ENCODE measurements around the gene TMEM63A.

DNA sequence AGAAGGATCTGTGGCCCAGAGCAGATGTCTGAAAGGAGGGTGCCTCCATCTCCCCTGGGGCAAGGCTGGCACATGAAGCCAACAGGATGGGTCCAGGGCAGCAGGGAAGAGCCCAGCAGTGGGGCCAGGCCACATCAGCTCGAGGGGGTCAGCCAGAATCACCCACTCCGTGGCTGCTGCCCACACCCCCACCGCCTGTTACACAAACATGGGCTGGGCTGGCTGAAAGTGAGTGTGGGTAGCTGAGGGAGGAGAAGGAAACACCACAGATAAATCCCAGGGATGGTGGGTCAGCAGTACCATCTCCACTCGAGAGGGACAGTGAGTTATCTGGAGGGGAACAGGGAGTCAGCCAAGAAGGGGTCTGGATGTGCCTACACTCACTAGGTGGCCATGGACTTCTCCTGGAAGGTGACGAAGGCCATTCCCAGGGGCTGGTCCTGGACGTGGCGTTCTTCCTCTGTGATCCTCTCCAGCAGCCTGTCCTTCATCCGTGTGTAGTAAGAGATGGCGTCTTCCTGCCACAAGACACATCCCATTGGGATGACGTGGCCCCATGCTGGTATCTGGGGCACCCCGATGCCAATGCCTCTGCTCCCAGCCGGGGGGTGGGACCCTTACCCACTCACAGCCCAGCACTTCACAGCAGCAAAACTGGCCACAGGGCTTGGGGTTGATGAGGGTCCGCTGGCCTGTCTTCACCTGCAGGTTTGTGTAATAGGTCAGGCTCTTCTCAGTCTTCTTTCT is 20.2 kb downstream of the TMEM63A start:
- TF ChIP-seq CTCF (IDR thresholded peaks at IDR 0.05; ENCODE audit: low read length) (no peak), EZH2 (IDR thresholded peaks at IDR 0.05; ENCODE audit: borderline replicate concordance, low read length) (no peak)

Measured in OCI-LY1 (cell line).